HG02973 (cell line): Measurements from ENCODE around the gene SAMD4B.
"Not testable (repeated sequence)": the region's sequence is repeated elsewhere in the genome, so short reads cannot be mapped to it uniquely, and the experiment has no call there.

ENCODE experiments used
- ATAC-seq: cut with Tn5 transposase; IDR thresholded peaks from one replicate; pipeline ENCODE4 v1.9.1; 2021; ENCODE audit warnings: moderate library complexity; ENCODE audit not compliant: unreplicated experiment

Gene SAMD4B

DNA sequence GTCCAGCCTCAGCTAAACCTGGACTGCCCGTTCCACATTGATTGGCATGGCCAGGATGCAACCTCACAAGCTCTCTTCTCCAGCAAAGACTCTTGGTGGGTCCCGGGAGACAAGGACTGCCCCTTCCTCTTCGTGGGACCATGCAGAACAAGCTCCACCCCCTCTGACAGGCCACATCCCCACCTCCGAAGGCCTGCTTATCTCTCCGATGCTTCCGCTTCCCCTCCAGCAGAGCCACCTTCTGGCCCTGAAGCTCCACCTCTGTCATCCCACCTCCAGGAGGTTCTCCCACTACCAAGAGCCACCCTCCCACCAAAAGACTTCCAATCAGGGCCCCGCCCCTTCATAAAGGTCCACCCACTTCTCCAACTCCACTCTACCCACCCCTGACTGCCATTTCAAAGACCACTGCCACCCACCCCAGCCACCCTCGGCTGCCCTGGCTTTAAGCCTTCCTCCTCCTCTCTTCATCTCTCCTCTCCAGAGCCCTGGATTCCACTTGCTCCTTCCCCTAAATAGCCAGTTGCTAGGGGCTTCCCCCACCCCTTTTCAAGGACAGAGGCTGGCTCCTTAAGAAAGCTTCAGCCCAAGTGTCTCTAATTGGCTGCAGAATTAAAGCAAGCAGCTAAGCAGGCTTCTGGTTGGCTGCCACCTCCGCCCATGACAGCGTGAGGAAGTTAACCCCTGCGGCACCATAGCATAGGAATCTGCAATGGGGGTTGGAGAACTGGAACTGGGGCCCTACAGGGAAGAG, 31.5 kb upstream of the SAMD4B start:
- no peak for ATAC-seq

DNA sequence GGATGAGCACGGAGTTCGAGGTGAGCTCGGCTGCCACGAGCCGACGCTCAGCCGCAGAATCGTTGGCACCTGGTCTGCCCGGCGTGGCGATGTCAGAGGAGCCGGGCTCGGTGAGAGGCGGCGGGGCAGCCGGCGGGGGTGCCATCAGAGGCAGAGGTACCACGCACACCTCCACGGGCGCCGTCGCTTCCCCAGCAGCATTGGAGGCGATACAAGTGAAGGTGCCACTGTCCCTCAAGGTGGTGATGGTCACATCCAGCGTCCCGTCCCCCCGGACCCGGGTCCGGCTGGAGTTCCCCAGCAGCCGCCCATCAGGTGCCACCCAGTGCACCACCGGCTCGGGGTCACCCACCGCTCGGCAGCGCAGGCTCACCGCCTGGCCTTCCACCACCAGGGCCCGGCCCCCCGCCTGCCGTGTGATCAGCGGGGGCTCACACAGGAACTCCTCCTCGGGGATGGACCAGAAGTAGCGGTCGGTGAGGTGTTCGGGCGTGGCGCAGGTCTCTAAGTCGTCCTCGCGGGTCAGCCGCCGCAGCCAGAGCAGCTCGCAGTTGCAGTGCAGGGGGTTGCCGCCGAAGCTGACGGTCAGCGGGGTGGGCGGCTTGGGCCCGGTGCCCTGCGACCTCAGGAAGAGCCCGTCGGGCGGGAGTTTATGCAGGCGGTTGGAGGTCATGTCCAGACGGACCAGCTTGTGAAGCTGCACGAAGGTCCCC, 28.0 kb upstream of the SAMD4B start:
- no peak for ATAC-seq

DNA sequence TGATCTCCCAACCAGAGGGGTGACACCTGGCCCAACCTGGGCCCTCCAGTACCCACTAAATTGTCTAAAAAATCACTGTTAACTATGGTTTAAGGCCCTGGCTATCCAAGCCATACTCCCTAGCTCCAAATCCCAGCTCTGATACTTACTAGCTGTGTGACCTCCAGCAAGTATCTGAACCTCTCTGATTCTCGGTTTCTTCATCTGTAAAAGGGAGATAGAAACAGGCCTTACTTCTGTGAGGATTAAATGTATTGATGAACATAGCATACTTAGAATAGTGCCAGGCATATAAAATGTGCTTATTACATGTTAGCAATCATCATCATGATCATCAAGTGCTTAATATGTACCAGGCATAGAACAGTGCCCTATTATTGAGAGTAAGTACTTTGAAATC, 26.3 kb upstream of the SAMD4B start:
- no peak for ATAC-seq

DNA sequence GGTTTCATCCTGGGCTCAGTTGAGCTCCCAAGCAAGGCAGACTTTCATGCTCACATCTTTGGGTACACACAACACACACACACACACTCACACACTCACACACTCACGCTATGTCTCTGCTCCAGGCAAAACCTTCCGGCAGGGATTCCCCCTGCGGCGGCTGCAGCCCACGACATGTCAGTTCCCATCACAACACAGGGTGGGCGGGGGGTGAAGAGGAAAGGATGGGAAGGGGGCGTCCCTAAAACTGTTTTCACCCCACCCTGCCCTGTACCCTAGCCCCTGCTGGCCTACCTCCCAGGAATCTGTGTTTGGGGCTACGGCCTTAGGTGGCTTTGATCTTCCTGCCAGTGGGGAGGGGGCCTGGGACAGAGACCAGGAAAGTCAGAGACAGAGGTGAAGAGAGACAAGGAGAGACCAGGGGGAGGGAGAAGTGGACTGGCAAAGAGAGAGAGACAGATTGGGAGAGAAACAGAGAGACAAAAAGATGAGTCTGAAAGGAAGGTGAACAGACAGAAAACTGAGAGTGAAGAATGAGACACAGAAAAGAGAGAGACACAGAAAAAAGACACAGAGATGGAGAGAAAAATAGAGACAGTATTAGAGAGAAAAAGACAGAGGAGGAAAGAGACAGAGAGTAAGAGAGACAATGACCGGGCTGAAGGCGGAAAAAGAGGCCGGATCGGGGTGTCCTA, 25.4 kb upstream of the SAMD4B start:
- no peak for ATAC-seq

DNA sequence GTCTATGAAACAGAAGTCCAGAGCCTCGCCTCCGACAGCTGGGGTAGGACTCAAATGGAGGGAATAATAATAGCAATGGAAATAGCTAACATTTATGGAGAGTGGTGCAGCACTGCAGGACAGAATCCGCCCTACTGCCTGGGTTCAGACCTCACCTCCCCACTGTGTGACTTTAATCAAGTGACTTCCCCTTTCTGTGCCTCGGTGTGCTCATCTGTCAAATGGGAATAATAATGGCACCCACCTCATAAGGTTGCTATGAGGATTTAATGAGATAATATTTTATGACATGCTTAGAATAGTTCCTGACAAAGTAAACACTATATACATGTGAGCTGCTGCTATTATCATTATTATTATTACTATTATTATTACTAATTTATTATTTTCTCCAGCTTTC, 24.7 kb upstream of the SAMD4B start:
- ATAC-seq = no peak

DNA sequence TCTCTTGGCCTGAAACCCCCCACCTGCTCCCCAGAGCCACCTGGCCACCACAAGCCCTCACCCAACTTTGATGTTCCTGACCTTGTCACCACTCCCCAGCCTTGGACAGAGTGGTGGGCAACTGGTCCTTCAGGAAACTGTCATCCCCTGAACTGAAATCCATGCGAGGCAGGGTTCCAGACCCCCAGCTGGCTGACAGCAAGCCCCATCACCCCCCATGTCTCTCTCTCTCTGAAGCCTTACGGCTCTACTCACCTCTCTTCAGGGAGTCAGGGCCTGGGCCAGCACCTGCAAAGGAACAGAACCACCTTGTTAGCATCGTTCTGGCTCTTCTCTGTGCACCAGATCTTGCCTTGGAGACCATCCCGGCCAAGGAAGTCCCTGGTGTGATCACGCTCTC, 24.1 kb upstream of the SAMD4B start:
- ATAC-seq = no peak

DNA sequence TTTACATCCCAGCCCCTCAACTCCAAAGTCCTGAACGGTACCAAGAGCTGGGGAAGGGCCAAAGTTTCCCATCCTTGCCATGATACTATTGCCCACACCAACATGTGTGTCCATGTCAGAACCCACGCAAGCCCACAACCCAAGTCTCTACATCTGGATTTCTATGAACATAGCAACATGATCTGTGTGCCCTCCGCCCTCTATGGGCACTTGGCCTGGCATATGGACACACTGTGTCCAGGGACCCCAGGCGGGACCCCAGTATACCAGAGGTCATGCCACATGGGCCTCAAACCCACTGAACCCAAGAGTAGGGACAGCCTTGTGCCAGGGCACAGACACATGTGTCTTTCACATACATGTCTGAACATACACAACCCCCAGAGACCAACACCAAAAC, 23.5 kb upstream of the SAMD4B start:
- no peak for ATAC-seq

DNA sequence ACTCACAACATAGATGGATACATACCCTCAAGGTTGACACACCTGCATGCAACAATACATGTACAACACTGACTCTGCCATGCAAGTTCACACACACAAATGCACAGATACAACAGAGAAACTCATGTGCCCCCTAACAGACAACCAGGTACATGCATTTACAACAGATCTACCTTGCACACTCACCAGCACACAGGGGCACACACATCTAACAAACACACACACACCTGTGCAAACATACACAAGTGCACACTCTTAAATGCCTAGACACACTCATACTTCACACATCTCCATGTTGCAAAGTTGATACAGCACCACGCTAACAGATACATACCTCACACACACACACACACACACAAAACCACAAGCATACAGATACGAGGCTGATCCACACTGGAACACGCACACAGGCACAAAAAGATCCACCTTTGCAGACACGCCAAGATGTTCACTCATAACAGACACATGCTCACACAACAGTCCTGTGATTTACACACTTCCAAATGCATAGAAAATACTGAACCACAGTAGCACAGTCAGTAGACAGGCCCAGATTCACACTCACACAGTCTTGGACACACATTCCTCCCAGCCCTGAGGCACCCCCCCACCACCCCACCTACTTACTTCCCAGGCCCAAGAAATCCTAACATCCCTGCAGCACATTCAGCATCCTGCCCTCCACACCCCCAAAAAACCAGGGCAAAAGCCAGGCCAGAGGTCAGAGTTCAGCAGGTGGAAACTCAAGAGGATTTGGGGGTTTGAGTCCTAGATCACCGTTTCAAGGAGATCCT, 22.9 kb upstream of the SAMD4B start:
- ATAC-seq = no peak

DNA sequence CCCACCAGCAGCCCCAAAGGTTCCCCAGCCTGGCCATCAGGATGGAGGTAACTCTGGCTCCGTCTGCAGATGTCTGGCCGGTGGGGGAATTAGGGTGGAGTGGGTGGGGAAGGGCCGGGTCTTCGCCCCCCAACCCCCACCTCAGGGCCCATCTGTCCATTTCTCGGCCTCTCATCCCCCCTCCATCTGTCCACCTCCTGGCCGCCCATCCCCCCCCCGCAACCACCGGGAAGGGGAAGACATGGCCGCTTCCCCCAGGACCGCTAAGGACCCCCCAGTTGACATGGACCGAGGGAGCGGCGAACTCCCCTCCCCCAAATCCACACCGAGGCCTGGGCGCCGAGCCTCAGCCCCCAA, 22.4 kb upstream of the SAMD4B start:
- no peak for ATAC-seq

DNA sequence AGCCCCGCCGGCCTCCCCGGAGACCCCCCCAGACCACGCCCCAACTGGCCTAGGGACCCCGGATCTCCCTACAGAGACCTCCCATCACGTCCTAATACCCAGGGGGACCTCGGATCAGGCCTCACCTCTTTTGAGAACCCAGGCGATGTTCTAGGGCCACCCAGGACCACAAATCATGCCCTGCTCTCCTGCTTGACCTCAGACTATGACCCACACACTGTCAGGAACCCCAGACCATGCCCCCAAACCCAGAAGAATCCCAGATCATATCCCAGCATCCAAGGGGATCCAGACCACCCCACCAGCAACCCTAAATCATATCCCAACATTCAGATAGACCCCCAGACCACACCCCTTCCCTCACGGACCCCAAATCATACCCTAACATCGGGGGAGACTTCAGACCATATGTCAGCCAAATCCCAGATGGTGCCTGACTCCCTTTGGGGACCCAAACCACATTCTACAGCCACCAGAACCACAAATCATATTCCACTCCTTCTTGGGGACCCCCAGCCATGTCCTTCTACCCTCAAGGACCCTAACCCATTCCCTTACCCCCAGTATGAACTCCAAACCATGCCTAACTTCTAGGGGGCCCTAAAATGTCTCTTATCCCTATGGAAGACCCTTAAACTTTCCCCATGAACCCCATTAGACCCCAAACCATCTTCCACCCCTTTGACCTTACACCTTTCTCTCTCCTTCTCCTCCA, 20.9 kb upstream of the SAMD4B start:
- ATAC-seq = no peak

DNA sequence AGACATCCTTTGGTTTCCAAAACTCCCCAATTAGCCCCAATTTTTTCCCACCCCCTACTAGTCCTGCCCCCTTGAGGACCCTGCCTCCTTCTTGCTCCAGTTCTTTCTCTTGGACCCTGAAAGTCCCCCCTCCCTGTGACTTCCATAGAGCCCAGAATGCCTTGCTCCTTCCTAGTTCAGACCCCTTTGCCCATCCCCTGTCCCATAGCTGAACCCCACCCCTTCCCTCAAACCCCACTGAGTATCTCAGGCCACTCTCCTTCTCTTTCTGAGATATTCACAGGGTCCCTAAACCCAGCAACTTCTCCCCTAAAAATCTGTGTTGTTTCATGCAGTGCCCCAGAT, 20.4 kb upstream of the SAMD4B start:
- no peak for ATAC-seq

DNA sequence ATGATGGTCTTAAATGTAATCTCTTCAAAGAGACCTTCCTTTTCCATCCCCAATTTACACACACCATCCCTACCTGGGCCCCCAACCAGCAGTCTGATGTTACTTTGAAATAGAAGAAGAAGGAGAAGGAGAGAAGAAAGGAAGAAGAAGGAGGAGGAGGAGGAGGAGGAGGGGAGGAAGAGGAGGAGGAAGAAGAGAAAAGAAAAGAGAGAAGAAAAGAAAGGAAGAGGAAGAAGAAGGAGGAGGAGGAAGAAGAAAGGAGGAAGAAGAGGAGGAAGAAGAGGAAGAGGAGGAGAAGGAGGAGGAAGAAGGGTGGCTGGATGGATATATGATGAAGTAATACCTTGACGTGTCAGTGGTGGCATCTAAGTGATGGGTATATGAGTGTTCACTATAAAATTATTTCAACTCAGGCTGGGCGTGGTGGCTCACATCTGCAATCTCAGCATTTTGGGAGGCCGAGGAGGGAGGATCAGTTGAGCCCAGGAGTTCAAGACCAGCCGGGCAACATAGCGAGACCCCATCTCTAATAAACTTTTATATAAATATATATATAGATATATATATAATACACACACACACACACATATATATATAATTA, 17.9 kb upstream of the SAMD4B start:
- ATAC-seq = no peak

DNA sequence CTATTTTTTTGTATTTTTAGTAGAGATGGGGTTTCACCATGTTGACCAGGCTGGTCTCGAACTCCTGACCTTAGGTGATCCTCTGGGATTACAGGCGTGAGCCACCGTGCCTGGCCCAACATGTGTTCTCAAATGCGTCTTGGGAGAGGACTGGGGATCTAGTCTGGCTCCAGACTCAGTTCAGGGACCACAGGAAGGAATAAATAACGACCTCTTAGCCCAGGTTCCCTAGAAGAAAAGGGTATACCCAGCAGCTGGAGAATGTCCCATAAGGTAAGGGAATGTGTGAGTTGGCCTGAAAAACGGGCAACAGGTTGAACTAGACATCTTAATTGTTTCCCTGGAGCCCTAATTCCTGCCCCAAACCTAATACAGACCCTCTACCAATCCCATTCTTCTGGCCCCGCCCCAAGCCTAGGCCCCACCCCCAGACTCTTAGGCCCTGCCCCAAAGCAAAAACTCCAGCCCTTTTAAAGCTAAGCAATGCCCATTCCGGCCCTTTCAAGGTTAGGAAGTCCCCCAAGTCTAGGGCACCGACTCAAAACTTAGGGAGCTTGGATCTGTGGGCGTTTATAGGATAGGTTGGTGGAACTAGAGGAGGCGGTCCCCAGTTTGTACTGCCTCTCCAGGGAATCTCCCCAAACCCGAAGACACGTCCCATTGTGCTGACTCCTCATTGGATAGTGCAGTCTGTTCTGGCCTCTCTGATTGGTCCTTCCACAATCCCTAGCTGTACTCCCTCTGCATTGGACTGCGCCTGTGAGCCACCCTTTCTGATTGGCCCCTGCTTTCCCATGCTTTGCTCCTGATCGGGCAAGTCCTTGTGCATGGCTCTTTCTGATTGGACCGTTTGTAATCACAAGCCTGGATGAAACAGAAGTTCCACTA, 16.2 kb upstream of the SAMD4B start:
- ATAC-seq = no peak

DNA sequence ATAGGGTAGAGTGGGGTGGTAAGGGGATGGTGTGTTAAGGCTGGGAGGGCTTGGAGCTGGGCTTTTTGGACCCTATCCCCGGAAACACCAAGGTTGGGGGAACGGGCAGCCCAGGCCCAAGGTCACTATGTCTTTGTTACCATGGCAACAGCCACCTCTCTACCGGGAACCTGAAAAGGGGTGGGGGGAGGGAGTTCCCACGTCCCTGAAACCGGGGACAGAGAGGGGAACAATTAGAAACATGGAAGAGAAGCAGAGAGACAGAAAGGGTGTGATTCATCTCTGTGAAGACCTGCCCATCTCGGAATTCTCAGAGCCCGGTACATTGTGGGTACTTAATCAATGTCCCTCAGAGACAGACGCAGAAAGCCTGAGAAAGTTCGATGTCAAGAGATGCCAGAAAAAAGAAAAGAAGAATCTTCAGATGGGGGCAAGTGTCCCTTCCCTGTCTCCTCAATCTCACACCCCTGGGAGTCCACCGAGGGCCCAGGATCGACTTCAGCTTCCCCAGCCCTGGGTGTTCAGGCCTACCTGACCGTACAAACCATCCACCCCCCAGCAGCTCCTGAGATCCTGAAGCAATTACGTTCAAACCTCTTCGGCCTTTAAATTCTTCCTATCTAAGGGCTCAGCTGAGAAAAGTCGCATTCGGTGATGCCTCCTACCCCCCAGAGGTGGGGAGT, 14.7 kb upstream of the SAMD4B start:
- ATAC-seq = no peak

DNA sequence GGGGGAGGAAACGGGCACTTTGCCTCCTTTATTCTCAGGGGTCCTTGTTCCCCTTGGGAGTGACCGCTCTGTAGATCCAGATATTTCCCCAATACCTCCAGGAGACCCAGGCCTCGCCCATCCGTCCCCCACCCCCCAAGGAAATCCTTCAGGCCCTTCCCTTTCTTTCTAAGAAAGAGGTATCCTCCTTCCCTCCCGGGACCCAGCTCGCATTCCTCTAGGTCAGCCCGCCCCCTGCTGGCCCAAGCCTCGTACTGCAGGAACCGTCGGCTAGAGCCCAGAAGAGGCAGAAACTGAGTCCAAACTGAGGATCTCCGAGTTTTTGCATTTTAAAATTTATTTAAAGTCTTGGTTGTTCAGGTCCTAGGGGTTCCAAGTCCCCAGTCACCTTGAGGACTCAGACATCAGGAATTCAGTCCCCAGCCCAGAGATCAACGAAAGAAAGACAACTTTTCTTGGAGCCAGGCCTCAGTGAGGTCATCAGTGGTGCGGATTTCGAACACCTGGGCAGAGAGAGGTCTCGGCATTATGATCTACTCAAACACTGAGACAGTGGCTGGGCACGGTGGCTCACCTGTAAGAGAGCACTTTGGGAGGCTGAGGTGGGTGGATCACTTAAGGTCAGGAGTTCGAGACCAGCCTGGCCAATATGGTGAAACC, 14.0 kb upstream of the SAMD4B start:
- ATAC-seq = no peak

DNA sequence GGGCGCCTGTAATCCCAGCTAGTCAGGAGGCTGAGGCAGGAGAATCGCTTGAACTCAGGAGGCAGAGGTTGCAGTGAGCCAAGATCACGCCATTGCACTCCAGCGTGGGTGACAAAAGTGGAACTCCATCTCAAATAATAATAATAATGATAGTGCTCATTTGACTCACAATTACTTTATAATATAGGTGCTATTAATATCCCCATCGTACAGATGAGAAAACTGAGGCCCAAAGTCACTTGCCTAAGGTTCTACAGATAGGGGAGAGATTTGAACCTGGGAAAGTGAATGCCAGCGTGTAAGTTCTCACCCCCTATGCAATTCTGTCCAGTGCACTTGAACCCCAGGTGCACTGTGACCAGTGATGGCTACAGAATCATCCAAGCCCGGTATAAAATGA, 12.3 kb upstream of the SAMD4B start:
- ATAC-seq = no peak

DNA sequence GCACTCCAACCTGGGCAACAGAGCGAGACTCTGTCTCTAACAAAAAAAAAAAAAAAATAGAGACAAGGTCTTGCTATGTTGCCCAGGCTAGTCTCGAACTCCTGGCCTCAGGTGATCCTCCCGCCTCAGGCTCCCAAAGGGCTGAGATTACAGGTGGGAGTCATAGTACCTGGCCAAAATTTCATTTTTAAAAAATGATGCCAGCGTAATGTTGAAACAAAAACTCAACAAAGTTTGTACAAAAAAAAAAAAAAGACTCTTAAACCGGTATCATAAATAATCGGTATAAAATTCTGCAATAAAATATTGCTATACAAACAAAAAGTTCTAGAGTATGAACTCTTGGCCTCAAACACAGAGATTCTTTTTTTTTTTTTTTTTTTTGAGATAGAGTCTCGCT, 9.9 kb upstream of the SAMD4B start:
- ATAC-seq = no peak

DNA sequence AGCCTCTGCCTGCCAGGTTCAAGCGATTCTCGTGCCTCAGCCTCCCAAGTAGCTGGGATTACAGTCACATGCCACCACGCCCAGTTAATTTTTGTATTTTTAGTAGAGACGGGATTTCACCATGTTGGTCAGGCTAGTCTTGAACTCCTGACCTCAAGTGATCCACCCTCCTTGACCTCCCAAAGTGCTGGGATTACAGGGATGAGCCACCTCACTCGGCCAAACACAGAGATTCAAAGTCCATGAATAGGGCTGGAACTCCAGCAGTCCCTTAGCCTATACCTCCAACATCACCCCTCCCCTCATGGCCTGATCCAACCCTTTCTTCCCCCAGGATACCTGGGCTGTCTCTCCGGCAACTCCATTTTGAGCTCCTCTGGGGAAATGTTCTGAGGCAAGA, 9.5 kb upstream of the SAMD4B start:
- not testable (repeated sequence) for ATAC-seq
